ENCODE measurements around the gene DNAJC25.

- TF ChIP-seq CTCF (IDR thresholded peaks at IDR 0.05) (peak in 1 of 3 experiments; percentile 10), POLR2A (IDR thresholded peaks at IDR 0.05) (no peak)
These were observed 60.7 kb downstream of the DNAJC25 start for GRCh38 chr9:111691672-111692329.
